ENCODE results near the gene RBBP5.

GRCh38 chr1:205127646-205128045 lies 5.9 kb upstream of the RBBP5 start:
- TF ChIP-seq CTCF (IDR thresholded peaks at IDR 0.05) (no peak), PREB (CRISPR knock-in tag; IDR thresholded peaks at IDR 0.05; ENCODE audit: borderline replicate concordance) (no peak), FOXP1 (CRISPR knock-in tag; IDR thresholded peaks at IDR 0.05; ENCODE audit: borderline replicate concordance) (no peak), NR2C2 (CRISPR knock-in tag; IDR thresholded peaks at IDR 0.05) (no peak), ZNF232 (CRISPR knock-in tag; IDR thresholded peaks at IDR 0.05) (no peak), MLX (CRISPR knock-in tag; IDR thresholded peaks at IDR 0.05) (no peak), MAX (CRISPR knock-in tag; IDR thresholded peaks at IDR 0.05) (no peak), ZBTB21 (CRISPR knock-in tag; IDR thresholded peaks at IDR 0.05; ENCODE audit: borderline replicate concordance) (no peak), JUN (CRISPR knock-in tag; IDR thresholded peaks at IDR 0.05) (no peak), ZNF317 (CRISPR knock-in tag; IDR thresholded peaks at IDR 0.05; ENCODE audit: borderline replicate concordance, low read depth) (no peak), ZNF416 (CRISPR knock-in tag; IDR thresholded peaks at IDR 0.05) (no peak), RELA (CRISPR knock-in tag; IDR thresholded peaks at IDR 0.05; ENCODE audit: borderline replicate concordance) (no peak), ATF2 (CRISPR knock-in tag; IDR thresholded peaks at IDR 0.05; ENCODE audit: borderline replicate concordance, low read depth) (no peak), KAT7 (CRISPR knock-in tag; IDR thresholded peaks at IDR 0.05; ENCODE audit: borderline replicate concordance) (no peak)
